ENCODE data around the gene CT45A8.
"Not testable (repeated sequence)": the region's sequence is repeated elsewhere in the genome, so short reads cannot be mapped to it uniquely, and the experiment has no call there.

The CT45A8 gene, protein sequence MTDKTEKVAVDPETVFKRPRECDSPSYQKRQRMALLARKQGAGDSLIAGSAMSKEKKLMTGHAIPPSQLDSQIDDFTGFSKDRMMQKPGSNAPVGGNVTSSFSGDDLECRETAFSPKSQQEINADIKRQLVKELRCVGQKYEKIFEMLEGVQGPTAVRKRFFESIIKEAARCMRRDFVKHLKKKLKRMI

DNA sequence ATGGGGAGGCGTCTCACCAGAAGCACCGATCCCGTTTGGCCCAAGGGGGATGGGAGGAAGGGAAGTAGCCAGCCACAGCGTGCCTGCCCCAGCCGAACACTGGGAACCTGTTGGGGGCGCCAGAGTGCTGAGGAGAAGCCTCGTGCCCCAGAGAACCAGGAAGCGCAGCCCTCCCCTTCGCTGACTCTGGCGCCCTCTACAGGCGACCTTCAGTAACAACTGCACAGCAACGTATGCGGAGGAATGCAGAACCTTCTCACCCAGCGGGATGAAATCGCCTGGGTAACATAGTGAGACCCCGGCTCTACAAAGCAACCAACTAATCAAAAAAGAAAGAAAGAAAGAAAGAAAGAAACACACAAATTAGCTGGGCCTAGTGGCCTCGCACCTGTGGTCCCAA is at the start of gene CT45A8:
Gene CT45A8 (minus strand): TSS at position 101 of the 400 bp plus-strand sequence. CDS start 3,755 bp downstream, outside the sequence.
- not testable (repeated sequence) for DNase-seq

DNA sequence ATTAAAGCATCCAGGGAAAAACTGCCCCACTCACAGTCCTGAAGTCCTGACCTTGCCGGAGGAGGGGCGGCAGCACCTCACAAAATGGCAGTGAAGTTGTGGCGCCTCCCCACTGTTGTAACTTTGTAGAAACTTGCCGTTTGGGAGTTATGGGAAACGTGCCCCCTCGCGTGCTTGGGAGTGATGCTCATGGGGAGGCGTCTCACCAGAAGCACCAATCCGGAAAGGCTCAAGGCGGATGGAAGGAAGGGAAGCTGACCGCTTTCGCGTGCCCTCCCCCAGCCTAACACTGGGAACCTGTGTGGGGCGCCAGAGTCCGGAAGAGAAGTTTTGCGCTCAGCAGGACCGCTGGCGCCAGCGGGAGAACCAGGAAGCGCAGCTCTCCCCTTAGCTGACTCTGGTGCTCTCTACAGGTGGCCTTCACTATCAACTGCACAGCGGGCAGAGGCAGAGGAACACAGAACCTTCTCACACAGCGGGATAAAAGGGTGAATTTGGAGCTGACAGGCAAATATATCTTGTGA is 39.0 kb upstream of the CT45A8 start, which contains the start of the genes CT45A10 and SAGE1:
Gene CT45A10 (minus strand): TSS at position 151 of the 524 bp plus-strand sequence. CDS start 8,100 bp downstream, outside the sequence.
Gene SAGE1 (plus strand): TSS at position 423 of the 524 bp plus-strand sequence. CDS start 2,527 bp downstream, outside the sequence.
- DNase-seq, result no peak

DNA sequence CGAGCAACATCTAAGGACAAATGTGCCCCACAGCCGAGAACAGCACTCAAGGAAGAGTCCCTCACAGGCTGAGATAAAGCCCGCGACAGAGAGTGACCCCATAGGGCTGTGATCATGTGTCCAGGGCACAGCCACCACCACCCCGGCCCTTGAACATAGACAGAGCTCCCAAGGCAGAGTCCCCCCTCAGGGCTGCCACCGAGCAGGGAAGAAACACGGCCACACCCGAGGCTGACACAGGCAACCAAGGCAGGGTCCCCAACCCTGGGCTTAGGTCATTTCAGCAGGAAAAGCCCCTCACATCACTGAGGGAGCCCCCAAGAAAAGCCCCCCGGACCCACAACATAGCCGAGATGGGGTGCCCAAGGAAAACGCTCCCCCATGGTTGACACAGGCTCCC is 38.4 kb upstream of the CT45A8 start:
- no peak for DNase-seq

DNA sequence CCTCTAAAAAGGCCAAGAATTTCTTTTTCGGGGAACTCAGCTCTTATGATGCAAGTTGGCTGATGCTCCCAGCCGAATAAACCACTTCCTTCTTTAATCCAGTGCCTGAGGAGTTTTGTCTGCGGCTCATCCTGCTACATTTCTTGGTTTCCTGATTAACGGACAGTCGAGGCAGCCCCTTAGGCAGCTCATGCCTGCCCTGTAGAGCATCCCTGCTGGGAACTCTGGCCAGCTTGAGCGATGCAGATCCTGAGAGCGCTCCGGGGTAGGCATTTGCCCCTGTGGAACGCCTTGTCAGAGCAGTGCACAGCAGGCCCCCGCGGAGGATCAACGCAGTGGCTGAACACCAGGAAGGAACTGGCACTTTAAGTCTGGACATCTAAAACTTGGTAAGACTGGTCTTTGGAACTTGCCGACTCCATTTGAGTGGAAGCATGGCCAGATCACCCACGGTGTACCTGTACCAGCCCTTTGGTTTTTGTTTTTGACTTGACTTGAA is 35.8 kb upstream of the CT45A8 start:
- DNase-seq, result no peak

DNA sequence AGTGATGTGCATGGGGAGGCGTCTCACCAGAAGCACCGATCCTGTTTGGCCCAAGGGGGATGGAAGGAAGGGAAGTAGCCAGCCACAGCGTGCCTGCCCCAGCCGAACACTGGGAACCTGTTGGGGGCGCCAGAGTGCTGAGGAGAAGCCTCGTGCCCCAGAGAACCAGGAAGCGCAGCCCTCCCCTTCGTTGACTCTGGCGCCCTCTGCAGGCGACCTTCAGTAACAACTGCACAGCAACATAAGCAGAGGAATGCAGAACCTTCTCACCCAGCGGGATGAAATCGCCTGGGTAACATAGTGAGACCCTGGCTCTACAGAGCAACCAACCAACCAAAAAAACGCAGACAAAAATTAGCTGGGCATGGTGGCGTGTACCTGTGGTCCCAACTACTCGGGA is 34.6 kb upstream of the CT45A8 start:
- DNase-seq, result not testable (repeated sequence)

DNA sequence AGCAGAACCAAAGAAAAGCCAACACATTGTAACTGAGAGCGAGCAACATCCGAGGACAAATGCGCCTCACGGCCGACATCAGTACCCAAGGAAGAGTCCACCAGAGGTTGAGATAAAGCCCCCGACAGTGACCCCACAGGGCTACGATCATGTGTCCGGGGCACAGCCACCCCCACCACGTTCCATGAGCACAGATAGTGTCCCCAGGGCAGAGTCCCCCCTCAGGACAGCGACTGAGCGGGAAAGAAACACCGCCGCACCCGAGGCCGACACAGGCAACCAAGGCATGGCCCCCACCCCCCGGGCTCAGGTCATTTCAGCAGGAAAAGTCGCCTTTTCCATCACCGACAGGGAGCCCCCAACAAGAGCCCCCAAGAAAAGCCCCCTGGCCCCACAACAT is 33.9 kb upstream of the CT45A8 start:
- not testable (repeated sequence) for DNase-seq

DNA sequence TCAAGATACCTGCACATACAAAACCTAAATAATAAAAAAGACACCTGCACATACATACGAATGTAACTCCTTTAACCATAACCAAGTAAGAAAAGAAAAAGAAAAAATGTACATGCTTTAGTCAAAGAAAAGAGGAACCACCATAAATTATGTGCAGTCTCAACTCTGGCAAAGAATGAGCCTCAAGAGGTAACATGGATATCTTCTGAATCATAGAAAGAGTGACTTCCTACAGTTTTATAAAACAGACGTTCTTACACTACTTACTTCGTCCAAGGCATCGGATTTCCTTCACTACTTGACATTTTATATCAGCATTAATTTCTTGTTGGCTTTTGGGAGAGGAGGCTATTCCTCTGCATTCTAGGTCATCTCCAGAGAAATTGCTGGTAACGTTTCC is 28.4 kb upstream of the CT45A8 start:
- not testable (repeated sequence) for DNase-seq

DNA sequence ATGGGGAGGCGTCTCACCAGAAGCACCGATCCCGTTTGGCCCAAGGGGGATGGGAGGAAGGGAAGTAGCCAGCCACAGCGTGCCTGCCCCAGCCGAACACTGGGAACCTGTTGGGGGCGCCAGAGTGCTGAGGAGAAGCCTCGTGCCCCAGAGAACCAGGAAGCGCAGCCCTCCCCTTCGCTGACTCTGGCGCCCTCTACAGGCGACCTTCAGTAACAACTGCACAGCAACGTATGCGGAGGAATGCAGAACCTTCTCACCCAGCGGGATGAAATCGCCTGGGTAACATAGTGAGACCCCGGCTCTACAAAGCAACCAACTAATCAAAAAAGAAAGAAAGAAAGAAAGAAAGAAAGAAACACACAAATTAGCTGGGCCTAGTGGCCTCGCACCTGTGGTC is 17.4 kb upstream of the CT45A8 start, which contains the start of gene CT45A9:
Gene CT45A9 (minus strand): TSS at position 101 of the 400 bp plus-strand sequence. CDS start 3,751 bp downstream, outside the sequence.
- DNase-seq, result not testable (repeated sequence)

DNA sequence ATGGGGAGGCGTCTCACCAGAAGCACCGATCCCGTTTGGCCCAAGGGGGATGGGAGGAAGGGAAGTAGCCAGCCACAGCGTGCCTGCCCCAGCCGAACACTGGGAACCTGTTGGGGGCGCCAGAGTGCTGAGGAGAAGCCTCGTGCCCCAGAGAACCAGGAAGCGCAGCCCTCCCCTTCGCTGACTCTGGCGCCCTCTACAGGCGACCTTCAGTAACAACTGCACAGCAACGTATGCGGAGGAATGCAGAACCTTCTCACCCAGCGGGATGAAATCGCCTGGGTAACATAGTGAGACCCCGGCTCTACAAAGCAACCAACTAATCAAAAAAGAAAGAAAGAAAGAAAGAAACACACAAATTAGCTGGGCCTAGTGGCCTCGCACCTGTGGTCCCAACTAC is 17.2 kb downstream of the CT45A8 start, which contains the start of gene CT45A7:
Gene CT45A7 (minus strand): TSS at position 101 of the 400 bp plus-strand sequence. CDS start 3,747 bp downstream, outside the sequence.
- not testable (repeated sequence) for DNase-seq

DNA sequence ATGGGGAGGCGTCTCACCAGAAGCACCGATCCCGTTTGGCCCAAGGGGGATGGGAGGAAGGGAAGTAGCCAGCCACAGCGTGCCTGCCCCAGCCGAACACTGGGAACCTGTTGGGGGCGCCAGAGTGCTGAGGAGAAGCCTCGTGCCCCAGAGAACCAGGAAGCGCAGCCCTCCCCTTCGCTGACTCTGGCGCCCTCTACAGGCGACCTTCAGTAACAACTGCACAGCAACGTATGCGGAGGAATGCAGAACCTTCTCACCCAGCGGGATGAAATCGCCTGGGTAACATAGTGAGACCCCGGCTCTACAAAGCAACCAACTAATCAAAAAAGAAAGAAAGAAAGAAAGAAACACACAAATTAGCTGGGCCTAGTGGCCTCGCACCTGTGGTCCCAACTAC is 34.4 kb downstream of the CT45A8 start, which contains the start of gene CT45A2:
Gene CT45A2 (minus strand): TSS at position 101 of the 400 bp plus-strand sequence. CDS start 3,747 bp downstream, outside the sequence.
- DNase-seq, result not testable (repeated sequence)

DNA sequence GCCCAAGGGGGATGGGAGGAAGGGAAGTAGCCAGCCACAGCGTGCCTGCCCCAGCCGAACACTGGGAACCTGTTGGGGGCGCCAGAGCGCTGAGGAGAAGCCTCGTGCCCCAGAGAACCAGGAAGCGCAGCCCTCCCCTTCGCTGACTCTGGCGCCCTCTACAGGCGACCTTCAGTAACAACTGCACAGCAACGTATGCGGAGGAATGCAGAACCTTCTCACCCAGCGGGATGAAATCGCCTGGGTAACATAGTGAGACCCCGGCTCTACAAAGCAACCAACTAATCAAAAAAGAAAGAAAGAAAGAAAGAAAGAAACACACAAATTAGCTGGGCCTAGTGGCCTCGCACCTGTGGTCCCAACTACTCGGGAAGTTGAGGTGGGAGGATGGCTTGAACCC is 51.7 kb downstream of the CT45A8 start, which contains the start of gene CT45A6:
Gene CT45A6 (minus strand): TSS at position 101 of the 400 bp plus-strand sequence. CDS start 3,794 bp downstream, outside the sequence.
- not testable (repeated sequence) for DNase-seq
